Keratinocyte (primary cell): ENCODE results near the gene EPAS1. TPM values are rescaled to one million over a fixed set of nuclear protein-coding genes. Genes with fewer than 3 reads are reported as not detected.

Source experiments
- DNase-seq: peaks from one replicate; pipeline ENCODE4 v3.0.0-alpha.2; 2011; ENCODE audit warnings: low read depth, missing footprints, low spot score
- FAIRE-seq: peaks from 2 replicates; lab custom pipeline; 2011; peaks lifted over from hg19 to GRCh38; lab: Jason Lieb, UNC
- H2AFZ ChIP-seq: 2 replicates; pipeline ENCODE4 v1.6.0; 2012; ENCODE audit warnings: low read length, control low read depth, inconsistent platforms; ENCODE audit not compliant: control insufficient read depth
- H3K27ac ChIP-seq: 2 replicates; pipeline ENCODE4 v1.5.1; 2011; ENCODE audit warnings: low read length; ENCODE audit not compliant: control insufficient read depth, insufficient read depth
- H3K27me3 ChIP-seq: 3 replicates; pipeline ENCODE4 v1.6.0; 2011; ENCODE audit warnings: low read length; ENCODE audit not compliant: control insufficient read depth, insufficient read depth; ENCODE audit errors: extremely low read depth
- H3K36me3 ChIP-seq, 2 experiments: 2 replicates in 1 of 2; 3 replicates in 1 of 2; pipeline ENCODE4 v1.5.1; 2011; ENCODE audit warnings: low read length in 2 of 2, mild to moderate bottlenecking in 1 of 2; ENCODE audit not compliant: control insufficient read depth in 2 of 2, insufficient read depth in 2 of 2; ENCODE audit errors: extremely low read depth in 1 of 2
- H3K4me1 ChIP-seq: 3 replicates; pipeline ENCODE4 v1.5.1; 2011; ENCODE audit warnings: low read length; ENCODE audit not compliant: control insufficient read depth, insufficient read depth; ENCODE audit errors: extremely low read depth
- H3K4me2 ChIP-seq: 3 replicates; pipeline ENCODE4 v1.6.0; 2011; ENCODE audit warnings: low read depth, low read length; ENCODE audit not compliant: control insufficient read depth, insufficient read depth; ENCODE audit errors: extremely low read depth
- H3K4me3 ChIP-seq, 3 experiments: fragments of 200-600 bp in 1 of 3; sonication (generic) in 1 of 3; 2 replicates in 2 of 3; 3 replicates in 1 of 3; pipeline ENCODE4 v1.5.1; 2011 to 2016; ENCODE audit warnings: low read length in 3 of 3, mild to moderate bottlenecking in 3 of 3, control low read depth in 2 of 3, inconsistent platforms in 1 of 3, low read depth in 1 of 3, mixed read lengths in 1 of 3, mixed run types in 1 of 3, moderate library complexity in 1 of 3; ENCODE audit not compliant: control insufficient read depth in 2 of 3, insufficient read depth in 2 of 3; ENCODE audit errors: extremely low read depth in 1 of 3
- H3K79me2 ChIP-seq: 2 replicates; pipeline ENCODE4 v1.6.0; 2012; ENCODE audit warnings: low read length; ENCODE audit not compliant: control insufficient read depth, insufficient read depth
- H3K9ac ChIP-seq: 3 replicates; pipeline ENCODE4 v1.6.0; 2011; ENCODE audit warnings: low read length; ENCODE audit not compliant: control insufficient read depth, insufficient read depth; ENCODE audit errors: extremely low read depth
- H3K9me1 ChIP-seq: 3 replicates; pipeline ENCODE4 v1.6.0; 2011; ENCODE audit warnings: low read length; ENCODE audit not compliant: control insufficient read depth, insufficient read depth; ENCODE audit errors: extremely low read depth
- H3K9me3 ChIP-seq: 2 replicates; pipeline ENCODE4 v1.5.1; 2012; ENCODE audit warnings: low read depth, low read length; ENCODE audit not compliant: control insufficient read depth
- H4K20me1 ChIP-seq: 3 replicates; pipeline ENCODE4 v1.6.0; 2011; ENCODE audit warnings: low read length; ENCODE audit not compliant: control insufficient read depth, insufficient read depth; ENCODE audit errors: extremely low read depth
- CTCF ChIP-seq, 3 experiments: IDR thresholded peaks in 1 of 3; conservative IDR thresholded peaks in 1 of 3; optimal IDR thresholded peaks in 1 of 3; 2 replicates in 2 of 3; 3 replicates in 1 of 3; pipeline versions ENCODE3 to v1.5.1; 2011; ENCODE audit warnings: low read length in 3 of 3, mild to moderate bottlenecking in 3 of 3, moderate library complexity in 2 of 3, control low read depth in 1 of 3, inconsistent platforms in 1 of 3; ENCODE audit not compliant: insufficient read depth in 2 of 3; ENCODE audit errors: extremely low read depth in 1 of 3
- EZH2 ChIP-seq: IDR thresholded peaks from one replicate; pipeline ENCODE4 v1.6.1; 2012; ENCODE audit warnings: inconsistent platforms, mild to moderate bottlenecking, low read length, moderate library complexity
- dilution Hi-C: fragments of 300-500 bp; cut with MboI; formaldehyde crosslinking; loops from one replicate; pipeline ENCODE4 v1.7.0; 2020; ENCODE audit warnings: low sequenced_read_pairs; ENCODE audit not compliant: extremely low pct_ligation_motif_present
- polyA plus RNA-seq, 5 experiments: library from polyadenylated mRNA; depleted of rRNA in 3 of 5; stranded (reverse) in 3 of 5; stranded (forward) in 1 of 5; unstranded in 1 of 5; fragments of >200 nt; gene quantifications; 1 replicate in 1 of 5; 2 replicates in 3 of 5; 3 replicates in 1 of 5; pipeline versions ENCODE4 v1.2.1 to v1.2.3, GENCODE V29; 2011 to 2012; ENCODE audit warnings: missing spikeins in 2 of 5, low read depth in 1 of 5, low replicate concordance in 1 of 5

The EPAS1 gene
- polyA plus RNA-seq, 1 donor (not counting 4 experiments of a cell fraction or from before 2014, with no cell fraction given): 96.7 TPM

GRCh38 chr2:46388881-46389280 lies 91.7 kb downstream of the EPAS1 start:
- no peak for FAIRE-seq
- Histone ChIP-seq H3K4me3 (no peak overlapping the region), H3K4me2 (no peak overlapping the region), H3K36me3 (peaks cover 11 to 14% of the 10 kb centered on the region in 2 experiments), H4K20me1 (no peaks in the 10 kb centered on the region), H2AFZ (no peak overlapping the region), H3K9me3 (no peaks in the 10 kb centered on the region), H3K9ac (no peak overlapping the region), H3K27ac (no peak overlapping the region), H3K9me1 (no peaks in the 10 kb centered on the region), H3K27me3 (no peaks in the 10 kb centered on the region), H3K4me1 (peaks cover 20% of the 10 kb centered on the region), H3K79me2 (no peaks in the 10 kb centered on the region)
- dilution Hi-C loops: no loop called here
- TF ChIP-seq CTCF (optimal IDR thresholded peaks at IDR 0.05 in 1 of 3, IDR thresholded peaks at IDR 0.05 in 1 of 3, conservative IDR thresholded peaks at IDR 0.05 in 1 of 3; ENCODE audit: extremely low read depth in 1 of 3, insufficient read depth in 2 of 3, low read length in 3 of 3) (no peak), EZH2 (no peak)
- no peak for DNase-seq

- Histone ChIP-seq H3K4me2 (no peak overlapping the region), H3K9ac (no peak overlapping the region), H3K27ac (no peak overlapping the region), H3K36me3 (peaks cover 10 to 11% of the 10 kb centered on the region in 2 experiments), H3K4me3 (no peak overlapping the region), H2AFZ (no peak overlapping the region), H4K20me1 (no peaks in the 10 kb centered on the region), H3K9me1 (no peaks in the 10 kb centered on the region), H3K4me1 (peaks cover 20% of the 10 kb centered on the region), H3K79me2 (no peaks in the 10 kb centered on the region), H3K9me3 (no peaks in the 10 kb centered on the region), H3K27me3 (no peaks in the 10 kb centered on the region)
- dilution Hi-C loops: no loop called here
- DNase-seq (no peak), FAIRE-seq (no peak)
- TF ChIP-seq EZH2 (no peak), CTCF (optimal IDR thresholded peaks at IDR 0.05 in 1 of 3, IDR thresholded peaks at IDR 0.05 in 1 of 3, conservative IDR thresholded peaks at IDR 0.05 in 1 of 3; ENCODE audit: extremely low read depth in 1 of 3, insufficient read depth in 2 of 3, low read length in 3 of 3) (no peak)
These were observed 92.3 kb downstream of the EPAS1 start for GRCh38 chr2:46389417-46389916.
